GM21723 (cell line): Measurements from ENCODE around the gene COMMD7.

Source experiments
- ATAC-seq: cut with Tn5 transposase; IDR thresholded peaks from one replicate; pipeline ENCODE4 v1.9.1; 2021; ENCODE audit warnings: mild to moderate bottlenecking, moderate library complexity; ENCODE audit not compliant: unreplicated experiment

The COMMD7 gene

GRCh38 chr20:32652739-32653526 is 90.3 kb downstream of the COMMD7 start:
- peak; percentile 65 for ATAC-seq
